MCF 10A (cell line): ENCODE data around the gene MON2. TPM values are rescaled to one million over a fixed set of nuclear protein-coding genes. Genes with fewer than 3 reads are reported as not detected.
A peak's percentile ranks its signal among the peaks of the same experiment; 100 is the strongest.

ENCODE experiments used
- BruUV-seq: library from RNA; stranded (reverse); fragments of 400-500 nt; replicated peaks from 2 replicates; lab custom pipeline; 2021; lab: Mats Ljungman, UMichigan
- CTCF ChIA-PET: fragments of 300-600 bp; sonication (Branson Sonifier 250); formaldehyde crosslinking; extraction: SDS; loops from one replicate; lab custom pipeline; 2021; ENCODE audit warnings: antibody characterized with exemption, inconsistent platforms; lab: Yijun Ruan, JAX
- POLR2A ChIA-PET: fragments of 300-600, 350-650 bp; sonication (Branson Sonifier 250); formaldehyde crosslinking; extraction: SDS; loops from one replicate; lab custom pipeline; 2020; ENCODE audit warnings: antibody characterized with exemption, inconsistent platforms; lab: Yijun Ruan, JAX
- DNase-seq: peaks from one replicate; pipeline ENCODE4 v3.0.0-alpha.2; 2018; ENCODE audit not compliant: unreplicated experiment
- H3K27ac Mint-ChIP-seq: one replicate; pipeline ENCODE4 v1.8.0; 2022; ENCODE audit warnings: mild to moderate bottlenecking, low read depth, mixed read lengths; ENCODE audit not compliant: unreplicated experiment
- H3K27me3 Mint-ChIP-seq: one replicate; pipeline ENCODE4 v1.8.0; 2022; ENCODE audit warnings: mixed read lengths; ENCODE audit not compliant: insufficient read depth, unreplicated experiment
- H3K36me3 Mint-ChIP-seq: one replicate; pipeline ENCODE4 v1.8.0; 2022; ENCODE audit warnings: mild to moderate bottlenecking, moderate library complexity, mixed read lengths; ENCODE audit not compliant: insufficient read depth, unreplicated experiment
- H3K4me1 Mint-ChIP-seq: one replicate; pipeline ENCODE4 v1.8.0; 2022; ENCODE audit warnings: mixed read lengths; ENCODE audit not compliant: insufficient read depth, unreplicated experiment
- H3K4me3 Mint-ChIP-seq: one replicate; pipeline ENCODE4 v1.8.0; 2022; ENCODE audit warnings: mild to moderate bottlenecking, moderate library complexity, mixed read lengths; ENCODE audit not compliant: unreplicated experiment
- H3K9me3 Mint-ChIP-seq: one replicate; pipeline ENCODE4 v1.8.0; 2022; ENCODE audit warnings: mixed read lengths; ENCODE audit not compliant: unreplicated experiment
- CTCF ChIP-seq: fragments of 200-600 bp; IDR thresholded peaks from one replicate; pipeline ENCODE4 v1.8.0; 2022; ENCODE audit warnings: antibody characterized with exemption, mild to moderate bottlenecking; ENCODE audit not compliant: unreplicated experiment
- intact Hi-C: fragments of 100-400 bp; cut with micrococcal nuclease; formaldehyde crosslinking; loops from 2 replicates; pipeline ENCODE4 v1.14.1; 2022
- total RNA-seq: library from RNA; stranded (reverse); gene quantifications from 2 replicates; pipeline ENCODE4 v1.2.3, GENCODE V29; 2022

Gene MON2
- total RNA-seq, 1 experiment from 2014 or later, result 49.5 TPM

- peaks cover 6% of the 10 kb centered on the region for H3K4me1 Mint-ChIP-seq
- no peaks in the 10 kb centered on the region for H3K27me3 Mint-ChIP-seq
- no TSS peak for BruUV-seq
- H3K27ac Mint-ChIP-seq, result no peak overlapping the region
- intact Hi-C loops, result no loop called here
- CTCF ChIA-PET, result interaction anchor here (0.7 kb wide), 1 partner anchor 253 kb away, joined by 4 read pairs; no protein-coding TSS in a partner anchor
- POLR2A ChIA-PET, result interaction anchor here (0.9 kb wide), 1 partner anchor 68 kb away, joined by 3 read pairs; no protein-coding TSS in a partner anchor
- no peak for DNase-seq
- H3K36me3 Mint-ChIP-seq, result peaks cover 36% of the 10 kb centered on the region
- TF ChIP-seq CTCF, result no peak
- no peak overlapping the region for H3K4me3 Mint-ChIP-seq
- H3K9me3 Mint-ChIP-seq, result no peaks in the 10 kb centered on the region
Observed at GRCh38 chr12:62533087-62533754, 66.6 kb downstream of the MON2 start.

- CTCF ChIA-PET, result interaction anchor here (0.7 kb wide), 2 partner anchors 12 to 252 kb away, joined by 3 to 4 read pairs; no protein-coding TSS in a partner anchor
- no peaks in the 10 kb centered on the region for H3K27me3 Mint-ChIP-seq
- BruUV-seq, result no TSS peak
- H3K4me3 Mint-ChIP-seq, result no peak overlapping the region
- no peak for DNase-seq
- POLR2A ChIA-PET, result interaction anchor here (0.9 kb wide), 1 partner anchor 68 kb away, joined by 3 read pairs; no protein-coding TSS in a partner anchor
- no peaks in the 10 kb centered on the region for H3K9me3 Mint-ChIP-seq
- peaks cover 6% of the 10 kb centered on the region for H3K4me1 Mint-ChIP-seq
- peaks cover 36% of the 10 kb centered on the region for H3K36me3 Mint-ChIP-seq
- no peak for TF ChIP-seq CTCF
- H3K27ac Mint-ChIP-seq, result no peak overlapping the region
- intact Hi-C loops, result no loop called here
Observed at GRCh38 chr12:62533755-62534107, 67.1 kb downstream of the MON2 start.

GRCh38 chr12:62536546-62536945, 69.9 kb downstream of the MON2 start:
- no peak overlapping the region for H3K27ac Mint-ChIP-seq
- no peaks in the 10 kb centered on the region for H3K9me3 Mint-ChIP-seq
- no peak overlapping the region for H3K4me3 Mint-ChIP-seq
- peaks cover 6% of the 10 kb centered on the region for H3K4me1 Mint-ChIP-seq
- no peak for TF ChIP-seq CTCF
- intact Hi-C loops, result no loop called here
- no TSS peak for BruUV-seq
- ChIA-PET CTCF (no interaction called here), POLR2A (no interaction called here)
- no peak for DNase-seq
- peaks cover 49% of the 10 kb centered on the region for H3K36me3 Mint-ChIP-seq
- no peaks in the 10 kb centered on the region for H3K27me3 Mint-ChIP-seq

- peak; percentile 80 for DNase-seq
- Mint-ChIP-seq H3K27me3 (no peaks in the 10 kb centered on the region), H3K4me3 (no peak overlapping the region), H3K36me3 (peaks cover 46% of the 10 kb centered on the region), H3K4me1 (peaks cover 6% of the 10 kb centered on the region), H3K9me3 (no peaks in the 10 kb centered on the region), H3K27ac (no peak overlapping the region)
- no TSS peak for BruUV-seq
- POLR2A ChIA-PET, result interaction anchor here (0.5 to 0.9 kb wide), 3 partner anchors 19 to 1658 kb away, joined by 3 to 4 read pairs (median 3); no protein-coding TSS in a partner anchor
- intact Hi-C loops, result no loop called here
- CTCF ChIA-PET, result interaction anchor here (1.2 to 2.3 kb wide), 3 partner anchors 71 to 257 kb away, joined by 3 to 12 read pairs (median 4); partner anchors contain the start of gene MON2
- TF ChIP-seq CTCF, result no peak
Observed at GRCh38 chr12:62537551-62537950, 70.9 kb downstream of the MON2 start.
